Naive B cell (primary cell): ENCODE data around the gene FAM50A. TPM values are rescaled to one million over a fixed set of nuclear protein-coding genes. Genes with fewer than 3 reads are reported as not detected.

Source experiments
- ATAC-seq, 2 donors: fragments of 150-1000 bp; cut with Tn5 transposase; 2 replicates each; pipeline ENCODE4 v1.10.0; 2021; ENCODE audit warnings: low read depth in 2 of 2, mild to moderate bottlenecking in 2 of 2, moderate library complexity in 2 of 2
- DNase-seq: peaks from one replicate; pipeline ENCODE4 v3.0.0; 2022
- H3K27ac Mint-ChIP-seq, 6 donors: one replicate each; pipeline ENCODE4 v1.8.0; 2020 to 2022; ENCODE audit warnings: mild to moderate bottlenecking in 6 of 6, mixed read lengths in 6 of 6, moderate library complexity in 5 of 6, inconsistent platforms in 2 of 6
- H3K27me3 Mint-ChIP-seq, 3 donors: one replicate each; pipeline ENCODE4 v1.8.0; 2021 to 2022; ENCODE audit warnings: mixed read lengths in 3 of 3, mild to moderate bottlenecking in 1 of 3
- H3K36me3 Mint-ChIP-seq, 2 donors: one replicate each; pipeline ENCODE4 v1.8.0; 2020 to 2022; ENCODE audit warnings: mixed read lengths in 2 of 2, inconsistent platforms in 1 of 2, mild to moderate bottlenecking in 1 of 2
- H3K4me1 Mint-ChIP-seq, 3 donors: one replicate each; pipeline ENCODE4 v1.8.0; 2020 to 2022; ENCODE audit warnings: mixed read lengths in 3 of 3, inconsistent platforms in 1 of 3, mild to moderate bottlenecking in 1 of 3, moderate library complexity in 1 of 3
- H3K4me3 Mint-ChIP-seq, 8 donors: one replicate each; pipeline ENCODE4 v1.8.0; 2020 to 2022; ENCODE audit warnings: mild to moderate bottlenecking in 8 of 8, mixed read lengths in 8 of 8, moderate library complexity in 8 of 8, inconsistent platforms in 2 of 8
- H3K9me3 Mint-ChIP-seq, 7 donors: one replicate each; pipeline ENCODE4 v1.8.0; 2020 to 2022; ENCODE audit warnings: mixed read lengths in 7 of 7, mild to moderate bottlenecking in 5 of 7, inconsistent platforms in 2 of 7, moderate library complexity in 1 of 7
- polyA plus RNA-seq, 6 donors: library from polyadenylated mRNA; unstranded; fragments of 300-500 nt; fragmentation: Illumina TruSeq; gene quantifications; one replicate each; pipeline ENCODE4 v1.2.3, GENCODE V29; 2021; ENCODE audit warnings: low read depth in 6 of 6

The FAM50A gene
- polyA plus RNA-seq, 6 donors from 2014 or later, result 23.8 to 35.2 (median 28.2) TPM

- ATAC-seq, result peak; percentile 80 to 83
- H3K27ac Mint-ChIP-seq, result peak overlapping the region; percentile 29 to 97 (median 90)
- peak overlapping the region; percentile 77 to 90 (median 84) for H3K4me3 Mint-ChIP-seq
- no peaks in the 10 kb centered on the region for H3K36me3 Mint-ChIP-seq
- H3K4me1 Mint-ChIP-seq, result peaks cover 13 to 18% (median 15%) of the 10 kb centered on the region in 3 donors
- H3K9me3 Mint-ChIP-seq, result peaks cover 0 to 6% (median 0%) of the 10 kb centered on the region in 7 donors
- DNase-seq, result peak; percentile 48
- no peaks in the 10 kb centered on the region for H3K27me3 Mint-ChIP-seq
Observed at GRCh38 chrX:154436374-154436982, 7.5 kb upstream of the FAM50A start.

- Mint-ChIP-seq H3K4me1 (peaks cover 13 to 18% (median 15%) of the 10 kb centered on the region in 3 donors), H3K9me3 (peaks cover 0 to 6% (median 0%) of the 10 kb centered on the region in 7 donors), H3K4me3 (peak within 1 kb of the TSS; percentile 77 to 91 (median 86)), H3K27ac (peak within 1 kb of the TSS; percentile 80 to 97 (median 90)), H3K27me3 (no peaks in the 10 kb centered on the region), H3K36me3 (no peaks in the 10 kb centered on the region)
- DNase-seq (peak; percentile 59), ATAC-seq (peak; percentile 70 to 76)
Observed at GRCh38 chrX:154436983-154437752, 6.8 kb upstream of the FAM50A start, which contains the start of gene GDI1. GDI1 (plus strand) TSS chrX:154437154; CDS start chrX:154437255, 101 bp downstream.

GRCh38 chrX:154437971-154438893 is 5.7 kb upstream of the FAM50A start:
- Mint-ChIP-seq H3K4me3 (peak overlapping the region; percentile 68 to 91 (median 82)), H3K36me3 (no peaks in the 10 kb centered on the region), H3K27me3 (no peaks in the 10 kb centered on the region), H3K9me3 (peaks cover 0 to 6% (median 0%) of the 10 kb centered on the region in 7 donors), H3K4me1 (peaks cover 13 to 18% (median 15%) of the 10 kb centered on the region in 3 donors), H3K27ac (peak overlapping the region in 5 of 6 donors; percentile 81 to 94 (median 88))
- no peak for DNase-seq
- ATAC-seq, result no peak

GRCh38 chrX:154439841-154440240 is 4.1 kb upstream of the FAM50A start:
- no peak for ATAC-seq
- H3K27me3 Mint-ChIP-seq, result no peaks in the 10 kb centered on the region
- H3K4me1 Mint-ChIP-seq, result peaks cover 13 to 23% (median 19%) of the 10 kb centered on the region in 3 donors
- H3K9me3 Mint-ChIP-seq, result peaks cover 0 to 6% (median 0%) of the 10 kb centered on the region in 7 donors
- no peaks in the 10 kb centered on the region for H3K36me3 Mint-ChIP-seq
- no peak for DNase-seq
- no peak overlapping the region for H3K27ac Mint-ChIP-seq
- H3K4me3 Mint-ChIP-seq, result peak overlapping the region in 1 of 8 donors; percentile 51

- Mint-ChIP-seq H3K36me3 (no peaks in the 10 kb centered on the region), H3K4me1 (peaks cover 11 to 28% (median 18%) of the 10 kb centered on the region in 3 donors), H3K27me3 (no peaks in the 10 kb centered on the region), H3K4me3 (peak overlapping the region in 1 of 8 donors; percentile 57), H3K27ac (peak overlapping the region in 1 of 6 donors; percentile 88), H3K9me3 (peaks cover 0 to 6% (median 0%) of the 10 kb centered on the region in 7 donors)
- ATAC-seq, result no peak
- no peak for DNase-seq
Observed at GRCh38 chrX:154440623-154441357, 3.2 kb upstream of the FAM50A start.

GRCh38 chrX:154441564-154441963 is 2.4 kb upstream of the FAM50A start:
- ATAC-seq, result no peak
- Mint-ChIP-seq H3K36me3 (no peaks in the 10 kb centered on the region), H3K4me1 (peaks cover 5 to 26% (median 18%) of the 10 kb centered on the region in 3 donors), H3K27ac (peak overlapping the region in 1 of 6 donors; percentile 16), H3K9me3 (peaks cover 0 to 6% (median 0%) of the 10 kb centered on the region in 7 donors), H3K27me3 (no peaks in the 10 kb centered on the region), H3K4me3 (peak overlapping the region in 1 of 8 donors; percentile 57)
- DNase-seq, result no peak

GRCh38 chrX:154441984-154442707 is 1.8 kb upstream of the FAM50A start:
- peak overlapping the region in 3 of 6 donors; percentile 16 to 91 (median 49) for H3K27ac Mint-ChIP-seq
- no peaks in the 10 kb centered on the region for H3K36me3 Mint-ChIP-seq
- DNase-seq, result no peak
- no peak for ATAC-seq
- H3K4me1 Mint-ChIP-seq, result peaks cover 8 to 26% (median 18%) of the 10 kb centered on the region in 3 donors
- H3K9me3 Mint-ChIP-seq, result peaks cover 0 to 6% (median 0%) of the 10 kb centered on the region in 7 donors
- H3K4me3 Mint-ChIP-seq, result peak overlapping the region in 2 of 8 donors; percentile 56 to 57
- no peaks in the 10 kb centered on the region for H3K27me3 Mint-ChIP-seq

- no peaks in the 10 kb centered on the region for H3K27me3 Mint-ChIP-seq
- peak overlapping the region; percentile 75 to 88 (median 82) for H3K4me3 Mint-ChIP-seq
- H3K9me3 Mint-ChIP-seq, result no peaks in the 10 kb centered on the region
- peaks cover 5 to 18% (median 13%) of the 10 kb centered on the region in 3 donors for H3K4me1 Mint-ChIP-seq
- H3K27ac Mint-ChIP-seq, result peak overlapping the region; percentile 69 to 96 (median 94)
- H3K36me3 Mint-ChIP-seq, result no peaks in the 10 kb centered on the region
- peak; percentile 8 to 27 for ATAC-seq
- no peak for DNase-seq
Observed at GRCh38 chrX:154443479-154443910, 446 bp upstream of the FAM50A start.

GRCh38 chrX:154444755-154445246 is 860 bp downstream of the FAM50A start:
- H3K27me3 Mint-ChIP-seq, result no peaks in the 10 kb centered on the region
- H3K4me1 Mint-ChIP-seq, result peaks cover 5 to 13% (median 13%) of the 10 kb centered on the region in 3 donors
- ATAC-seq, result no peak
- H3K4me3 Mint-ChIP-seq, result peak overlapping the region; percentile 26 to 80 (median 58)
- no peaks in the 10 kb centered on the region for H3K9me3 Mint-ChIP-seq
- H3K27ac Mint-ChIP-seq, result peak overlapping the region in 2 of 6 donors; percentile 7 to 38
- H3K36me3 Mint-ChIP-seq, result no peaks in the 10 kb centered on the region
- no peak for DNase-seq

- DNase-seq (no peak), ATAC-seq (no peak)
- H3K27me3 Mint-ChIP-seq, result no peaks in the 10 kb centered on the region
- no peaks in the 10 kb centered on the region for H3K9me3 Mint-ChIP-seq
- peak overlapping the region in 2 of 6 donors; percentile 31 to 80 for H3K27ac Mint-ChIP-seq
- no peaks in the 10 kb centered on the region for H3K36me3 Mint-ChIP-seq
- peaks cover 5 to 13% (median 10%) of the 10 kb centered on the region in 3 donors for H3K4me1 Mint-ChIP-seq
- peak overlapping the region in 2 of 8 donors; percentile 26 to 34 for H3K4me3 Mint-ChIP-seq
Observed at GRCh38 chrX:154445776-154446175, 1.8 kb downstream of the FAM50A start.

- H3K4me3 Mint-ChIP-seq, result peak overlapping the region in 1 of 8 donors; percentile 25
- ATAC-seq (no peak), DNase-seq (no peak)
- H3K9me3 Mint-ChIP-seq, result no peaks in the 10 kb centered on the region
- H3K36me3 Mint-ChIP-seq, result no peaks in the 10 kb centered on the region
- H3K27me3 Mint-ChIP-seq, result no peaks in the 10 kb centered on the region
- peaks cover 5 to 13% (median 10%) of the 10 kb centered on the region in 3 donors for H3K4me1 Mint-ChIP-seq
- H3K27ac Mint-ChIP-seq, result peak overlapping the region in 3 of 6 donors; percentile 31 to 81 (median 69)
Observed at GRCh38 chrX:154446430-154446829, 2.5 kb downstream of the FAM50A start.
